Parathyroid adenoma (tissue), 2 donors: ENCODE results near the gene CTNNA1.

Source experiments
- H2AFZ ChIP-seq: fragments of 300-600 bp; sonication (generic); one replicate; pipeline ENCODE4 v1.7.0; 2017; ENCODE audit warnings: antibody characterized with exemption, mild to moderate bottlenecking
- H3K27ac ChIP-seq: fragments of 300-600 bp; sonication (generic); one replicate; pipeline ENCODE4 v1.7.0; 2017
- H3K27me3 ChIP-seq: fragments of 300-600 bp; sonication (generic); one replicate; pipeline ENCODE4 v1.7.0; 2017; ENCODE audit warnings: low read length; ENCODE audit not compliant: control insufficient read depth, insufficient read depth
- H3K36me3 ChIP-seq: fragments of 300-600 bp; sonication (generic); one replicate; pipeline ENCODE4 v1.7.0; 2017; ENCODE audit warnings: low read length; ENCODE audit not compliant: control insufficient read depth, insufficient read depth
- H3K4me1 ChIP-seq: fragments of 300-600 bp; sonication (generic); one replicate; pipeline ENCODE4 v1.7.0; 2017; ENCODE audit warnings: control low read depth
- H3K4me2 ChIP-seq: fragments of 300-600 bp; sonication (generic); one replicate; pipeline ENCODE4 v1.7.0; 2017; ENCODE audit warnings: low read length
- H3K4me3 ChIP-seq: fragments of 300-600 bp; sonication (generic); one replicate; pipeline ENCODE4 v1.7.0; 2017; ENCODE audit warnings: low read depth, low read length
- H3K79me2 ChIP-seq: fragments of 300-600 bp; sonication (generic); one replicate; pipeline ENCODE4 v1.7.0; 2017; ENCODE audit warnings: control low read depth
- H3K9ac ChIP-seq: fragments of 300-600 bp; sonication (generic); one replicate; pipeline ENCODE4 v1.7.0; 2017; ENCODE audit warnings: mild to moderate bottlenecking
- H3K9me3 ChIP-seq: fragments of 300-600 bp; sonication (generic); one replicate; pipeline ENCODE4 v1.7.0; 2017; ENCODE audit warnings: low read length; ENCODE audit not compliant: control insufficient read depth
- CTCF ChIP-seq: fragments of 300-600 bp; sonication (generic); IDR thresholded peaks from one replicate; pipeline ENCODE4 v1.7.0; 2017; ENCODE audit warnings: antibody characterized with exemption, mild to moderate bottlenecking
- donor health status: primary hyperparathyroidism.

CTNNA1 gene

DNA sequence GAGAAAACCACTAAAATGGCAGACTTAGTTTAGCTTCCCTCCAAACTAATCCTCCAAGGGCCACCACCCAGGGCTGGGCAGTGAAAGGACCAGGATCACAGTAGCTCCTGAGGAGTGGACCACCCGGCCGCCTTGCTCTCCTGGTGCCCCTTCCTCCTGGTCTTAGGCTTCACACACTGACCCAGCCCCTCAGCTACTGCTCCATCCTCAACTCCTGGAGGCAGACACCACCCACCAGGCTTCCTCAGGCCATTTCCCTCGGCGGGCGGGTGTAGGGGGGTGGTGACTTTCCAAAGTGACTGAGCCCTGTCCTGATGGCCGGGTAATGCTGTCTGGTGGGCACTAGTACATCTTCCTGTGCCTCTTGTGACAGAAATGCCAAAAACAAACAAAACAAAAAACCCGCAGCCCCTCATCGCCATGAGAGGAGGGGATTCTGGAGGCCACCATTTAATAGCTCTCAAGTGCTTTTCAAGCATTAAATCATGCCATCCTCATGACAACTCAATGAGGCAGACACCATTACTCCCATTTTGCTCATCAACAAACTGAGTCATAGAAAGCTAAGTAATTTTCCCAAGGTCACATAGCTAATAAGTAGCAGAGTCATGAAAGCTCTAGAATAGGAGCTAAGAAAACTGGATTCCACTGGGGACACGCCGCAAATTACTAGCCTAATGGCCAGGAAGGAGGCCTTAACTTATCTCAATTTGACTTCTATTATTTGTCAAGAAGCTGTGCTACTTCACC is 213.2 kb downstream of the CTNNA1 start:
- peaks cover under 1% of the 10 kb centered on the region for H3K4me1 ChIP-seq
- H3K4me2 ChIP-seq: no peak overlapping the region

GRCh38 chr5:138967791-138968448 is 214.7 kb downstream of the CTNNA1 start:
- Histone ChIP-seq H3K27ac (no peak overlapping the region), H3K4me1 (no peaks in the 10 kb centered on the region), H3K9ac (no peak overlapping the region)

More for the DNA sequence above, 213.2 kb downstream of the CTNNA1 start:
- H3K9ac ChIP-seq: no peak overlapping the region
- no peaks in the 10 kb centered on the region for H3K27me3 ChIP-seq
- no peak for TF ChIP-seq CTCF
- no peak overlapping the region for H3K4me3 ChIP-seq
- no peaks in the 10 kb centered on the region for H3K79me2 ChIP-seq
- no peaks in the 10 kb centered on the region for H3K9me3 ChIP-seq
- H2AFZ ChIP-seq: no peak overlapping the region
- no peak overlapping the region for H3K27ac ChIP-seq
- no peaks in the 10 kb centered on the region for H3K36me3 ChIP-seq

DNA sequence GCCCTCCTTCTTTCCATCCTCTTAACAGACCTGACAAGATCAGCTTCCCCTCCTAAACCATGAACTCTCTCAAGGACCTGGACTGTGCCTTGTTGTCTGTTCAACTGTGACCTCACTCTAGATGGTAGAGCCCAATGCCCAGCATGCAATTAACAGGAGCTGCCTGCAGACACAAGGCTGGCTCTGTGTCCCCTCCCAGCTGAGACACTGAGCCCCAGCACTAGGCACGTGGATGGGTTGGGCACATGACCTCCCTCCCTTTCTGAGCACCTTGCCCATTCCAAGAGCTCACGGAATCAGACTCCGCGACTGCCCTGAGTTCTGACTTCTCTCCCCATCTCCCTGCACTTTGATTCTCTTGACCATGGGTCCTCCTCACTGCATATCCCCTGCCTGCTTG is 215.4 kb downstream of the CTNNA1 start:
- H3K9ac ChIP-seq: no peak overlapping the region

More at GRCh38 chr5:138967791-138968448, 214.7 kb downstream of the CTNNA1 start:
- Histone ChIP-seq H3K36me3 (no peaks in the 10 kb centered on the region), H3K4me3 (no peak overlapping the region), H3K9me3 (no peaks in the 10 kb centered on the region), H3K27me3 (no peaks in the 10 kb centered on the region), H3K4me2 (no peak overlapping the region), H2AFZ (no peak overlapping the region), H3K79me2 (no peaks in the 10 kb centered on the region)
- no peak for TF ChIP-seq CTCF

GRCh38 chr5:138969323-138970002 is 216.2 kb downstream of the CTNNA1 start:
- Histone ChIP-seq H3K27ac (no peak overlapping the region), H3K4me1 (no peaks in the 10 kb centered on the region), H3K9me3 (no peaks in the 10 kb centered on the region), H3K4me2 (no peak overlapping the region), H3K27me3 (no peaks in the 10 kb centered on the region), H3K4me3 (no peak overlapping the region), H2AFZ (no peak overlapping the region), H3K36me3 (no peaks in the 10 kb centered on the region), H3K79me2 (no peaks in the 10 kb centered on the region), H3K9ac (no peak overlapping the region)
- TF ChIP-seq CTCF: no peak

More for the DNA sequence above, 215.4 kb downstream of the CTNNA1 start:
- no peak overlapping the region for H3K4me3 ChIP-seq
- no peaks in the 10 kb centered on the region for H3K9me3 ChIP-seq
- no peak overlapping the region for H3K4me2 ChIP-seq
- H3K27me3 ChIP-seq: no peaks in the 10 kb centered on the region
- no peak overlapping the region for H2AFZ ChIP-seq
- no peaks in the 10 kb centered on the region for H3K36me3 ChIP-seq
- TF ChIP-seq CTCF: no peak
- H3K79me2 ChIP-seq: no peaks in the 10 kb centered on the region
- no peaks in the 10 kb centered on the region for H3K4me1 ChIP-seq
- no peak overlapping the region for H3K27ac ChIP-seq
